ENCODE data around the gene TWNK. TPM values are rescaled to one million over a fixed set of nuclear protein-coding genes. Genes with fewer than 3 reads are reported as not detected.
"Not testable (repeated sequence)": the region's sequence is repeated elsewhere in the genome, so short reads cannot be mapped to it uniquely, and the experiment has no call there.

TWNK gene
- total RNA-seq, 1 donor from 2014 or later, result 7.7 TPM

GRCh38 chr10:100975397-100975796 is 11.9 kb upstream of the TWNK start:
- not testable (repeated sequence) for DNase-seq

DNA sequence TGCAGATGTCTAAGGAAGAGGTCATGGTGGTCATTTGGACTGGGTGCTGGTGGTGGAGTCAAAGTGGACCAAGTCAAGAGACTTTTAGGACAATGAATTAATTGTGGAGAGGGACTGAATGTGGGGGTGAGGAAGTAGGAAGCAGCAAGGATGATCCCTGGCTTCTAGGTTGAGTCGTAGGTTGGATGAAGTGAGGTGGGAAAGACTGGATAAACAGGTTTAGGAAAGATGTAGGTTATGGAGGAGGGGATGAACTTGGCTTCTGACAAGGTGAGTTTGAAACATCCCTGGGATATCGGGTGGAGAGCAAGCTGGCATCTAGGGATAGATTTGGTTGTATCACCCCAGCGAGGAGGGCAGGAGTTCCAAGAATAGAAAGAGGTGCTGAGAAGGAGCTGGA is 10.4 kb upstream of the TWNK start:
- no peak for DNase-seq

DNA sequence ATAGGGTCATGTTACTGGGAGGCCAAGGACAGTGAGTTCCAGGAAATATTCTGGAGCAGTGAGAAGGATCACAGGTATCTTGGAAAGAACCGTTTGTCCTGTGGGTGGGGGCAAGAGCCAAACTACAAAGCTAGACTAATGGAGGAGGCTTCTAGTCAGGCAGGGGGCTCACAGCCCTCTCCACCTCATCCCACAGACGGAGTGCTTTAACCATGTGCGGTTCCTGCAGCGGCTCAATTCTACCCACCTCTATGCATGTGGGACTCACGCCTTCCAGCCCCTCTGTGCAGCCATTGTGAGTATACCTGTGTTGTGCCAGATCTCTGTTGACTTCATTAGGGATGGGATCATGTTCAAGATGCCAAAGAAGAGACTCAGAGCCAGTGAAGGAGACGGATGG is 9.9 kb upstream of the TWNK start:
- no peak for DNase-seq

DNA sequence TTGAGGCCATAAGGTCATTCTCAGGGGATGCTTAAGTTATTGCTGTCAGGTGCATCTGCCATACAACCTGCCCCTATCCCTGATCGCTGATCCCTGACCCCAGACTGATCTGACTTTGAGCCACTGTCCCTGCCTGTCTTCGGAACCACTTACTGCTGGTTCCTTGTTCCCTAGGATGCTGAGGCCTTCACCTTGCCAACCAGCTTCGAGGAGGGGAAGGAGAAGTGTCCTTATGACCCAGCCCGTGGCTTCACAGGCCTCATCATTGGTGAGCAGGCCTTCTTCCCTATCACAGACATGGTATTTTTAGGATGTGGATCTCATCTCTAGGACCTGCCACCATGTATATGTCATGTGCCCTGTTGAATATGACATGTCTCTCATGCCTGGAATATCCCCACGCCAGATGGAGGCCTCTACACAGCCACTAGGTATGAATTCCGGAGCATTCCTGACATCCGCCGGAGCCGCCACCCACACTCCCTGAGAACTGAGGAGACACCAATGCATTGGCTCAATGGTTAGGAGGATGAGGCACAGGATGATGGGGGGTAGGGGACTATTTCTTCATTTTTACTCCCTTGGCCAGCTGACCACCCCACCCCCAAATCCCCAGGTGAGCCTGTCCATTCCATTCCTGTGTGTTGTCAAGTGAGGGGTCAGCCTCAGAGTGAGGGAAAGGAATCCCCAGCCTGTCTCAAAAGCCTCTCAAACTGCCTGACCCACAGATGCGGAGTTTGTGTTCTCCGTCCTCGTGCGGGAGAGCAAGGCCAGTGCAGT is 9.0 kb upstream of the TWNK start:
- no peak for DNase-seq

DNA sequence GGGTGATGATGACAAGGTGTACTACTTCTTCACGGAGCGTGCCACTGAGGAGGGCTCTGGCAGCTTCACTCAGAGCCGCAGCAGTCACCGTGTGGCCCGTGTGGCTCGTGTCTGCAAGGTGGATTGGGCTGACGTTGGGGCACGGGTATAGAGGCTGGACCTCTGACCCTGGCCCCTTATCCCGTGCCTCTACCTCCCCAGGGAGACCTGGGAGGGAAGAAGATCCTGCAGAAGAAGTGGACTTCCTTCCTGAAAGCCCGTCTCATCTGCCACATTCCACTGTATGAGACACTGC is 8.5 kb upstream of the TWNK start:
- no peak for DNase-seq

GRCh38 chr10:100979791-100980272 is 7.5 kb upstream of the TWNK start:
- no peak for DNase-seq

GRCh38 chr10:100980311-100980710 is 7.0 kb upstream of the TWNK start:
- DNase-seq, result no peak

GRCh38 chr10:100980711-100981110 is 6.6 kb upstream of the TWNK start:
- no peak for DNase-seq

DNA sequence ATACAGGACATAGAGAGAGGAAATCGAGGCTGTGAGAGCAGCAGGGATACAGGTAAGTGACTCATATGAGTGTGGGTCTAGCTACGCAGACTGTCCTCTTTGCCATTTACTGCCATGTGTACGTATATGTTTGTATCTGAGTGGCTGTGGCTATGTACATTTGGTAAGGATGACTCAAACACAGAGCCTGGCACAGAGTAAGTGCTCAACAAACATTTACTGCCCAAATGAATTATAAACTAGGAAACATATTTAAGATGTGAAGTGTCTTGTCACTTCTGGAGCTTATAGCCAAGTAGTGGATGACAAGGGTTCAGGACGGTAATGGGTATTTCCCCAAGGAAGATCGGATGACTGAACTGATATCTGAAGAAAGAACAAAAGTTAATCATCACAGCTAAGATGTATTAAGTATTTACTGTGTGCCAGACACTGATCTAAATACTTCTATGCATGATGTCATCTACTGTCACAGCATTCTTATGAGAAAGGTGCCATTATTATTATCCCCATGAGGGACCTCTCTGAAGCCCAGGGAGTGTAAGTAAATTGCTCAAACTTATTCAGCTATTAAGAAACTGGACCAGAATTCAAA is 6.1 kb upstream of the TWNK start:
- no peak for DNase-seq

DNA sequence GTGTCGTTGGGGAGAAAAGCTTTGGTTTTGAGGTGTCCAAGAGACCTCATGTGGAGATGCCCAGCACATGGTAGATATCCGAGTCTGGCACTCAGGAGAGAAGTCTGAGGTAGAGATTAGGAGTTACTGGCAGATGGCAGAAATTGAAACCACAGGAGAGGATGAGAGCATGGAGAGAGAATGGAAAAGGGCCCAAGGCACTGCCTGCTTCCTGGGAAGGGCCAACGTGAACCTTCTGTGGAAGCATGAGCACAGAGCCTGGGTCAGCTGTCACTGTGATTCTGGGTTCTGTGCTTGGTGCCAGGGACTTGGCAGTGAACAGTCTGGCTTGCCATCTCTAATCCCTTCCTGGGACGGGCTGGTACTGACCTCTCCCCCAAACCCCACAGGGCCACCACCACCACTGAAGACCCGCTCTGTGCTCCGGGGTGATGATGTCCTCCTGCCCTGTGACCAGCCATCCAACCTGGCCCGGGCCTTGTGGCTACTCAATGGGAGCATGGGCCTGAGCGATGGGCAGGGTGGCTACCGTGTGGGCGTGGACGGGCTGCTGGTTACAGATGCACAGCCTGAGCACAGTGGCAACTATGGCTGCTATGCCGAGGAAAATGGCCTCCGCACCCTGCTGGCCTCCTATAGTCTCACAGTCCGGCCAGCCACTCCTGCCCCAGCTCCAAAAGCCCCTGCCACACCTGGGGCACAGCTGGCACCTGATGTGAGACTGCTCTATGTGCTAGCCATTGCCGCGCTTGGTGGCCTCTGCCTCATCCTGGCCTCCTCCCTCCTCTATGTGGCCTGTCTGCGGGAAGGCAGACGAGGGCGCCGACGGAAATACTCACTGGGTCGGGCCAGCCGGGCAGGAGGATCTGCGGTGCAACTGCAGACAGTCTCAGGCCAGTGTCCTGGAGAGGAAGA is 4.2 kb upstream of the TWNK start:
- DNase-seq, result no peak

DNA sequence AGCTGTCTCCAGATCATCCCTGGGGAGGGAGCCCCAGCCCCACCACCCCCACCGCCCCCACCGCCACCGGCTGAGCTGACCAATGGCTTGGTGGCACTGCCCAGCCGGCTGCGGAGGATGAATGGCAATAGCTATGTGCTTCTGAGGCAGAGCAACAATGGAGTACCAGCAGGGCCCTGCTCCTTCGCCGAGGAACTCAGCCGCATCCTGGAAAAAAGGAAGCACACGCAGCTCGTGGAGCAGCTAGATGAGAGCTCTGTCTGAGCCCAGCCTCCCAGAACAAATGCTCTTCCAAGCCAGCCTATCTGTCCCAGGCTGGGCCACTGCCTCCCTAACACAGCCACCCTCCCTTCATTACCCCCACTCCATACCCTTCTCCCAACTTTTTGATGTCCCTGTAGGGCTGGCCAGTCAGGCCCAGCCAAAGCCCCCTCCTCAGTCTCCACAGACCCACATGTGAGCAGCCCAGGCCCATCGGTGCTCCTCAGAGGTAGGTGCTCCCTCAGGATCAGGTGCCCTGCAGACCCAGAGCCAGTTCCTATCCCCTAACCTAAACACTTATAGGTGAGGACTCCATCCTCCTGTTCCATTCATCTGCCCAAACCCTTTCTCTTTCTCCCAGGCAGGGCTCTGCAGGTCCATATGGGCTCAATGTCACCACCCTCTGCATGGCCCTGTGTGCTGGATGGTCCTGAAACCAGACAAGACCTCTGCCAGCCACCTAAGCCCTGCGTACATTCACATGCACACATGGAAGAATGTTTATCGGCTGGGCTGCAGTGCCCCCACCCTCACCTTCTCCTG is 3.3 kb upstream of the TWNK start:
- DNase-seq, result no peak

GRCh38 chr10:100984672-100985177 is 2.6 kb upstream of the TWNK start:
- no peak for DNase-seq

DNA sequence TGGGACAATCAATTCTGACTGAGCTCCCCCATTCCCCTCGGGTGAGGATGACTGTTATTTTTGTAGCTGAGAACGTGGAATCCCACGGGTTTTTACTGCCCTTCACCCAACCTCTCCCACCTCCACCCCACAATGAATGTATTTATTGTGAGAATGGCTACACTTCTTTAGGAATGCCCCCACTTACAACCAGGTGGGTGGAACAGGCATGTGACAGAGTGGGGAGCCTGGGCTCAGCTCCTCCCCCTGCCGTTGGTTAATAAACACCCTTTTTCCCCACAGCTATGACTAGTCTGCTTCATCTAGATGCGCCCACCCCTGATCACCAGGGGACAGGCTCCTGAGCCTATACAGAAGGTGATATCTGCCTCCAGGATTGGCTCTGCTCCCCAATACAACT is 2.0 kb upstream of the TWNK start:
- DNase-seq, result no peak

GRCh38 chr10:100986623-100986951 is 756 bp upstream of the TWNK start:
- DNase-seq, result no peak

DNA sequence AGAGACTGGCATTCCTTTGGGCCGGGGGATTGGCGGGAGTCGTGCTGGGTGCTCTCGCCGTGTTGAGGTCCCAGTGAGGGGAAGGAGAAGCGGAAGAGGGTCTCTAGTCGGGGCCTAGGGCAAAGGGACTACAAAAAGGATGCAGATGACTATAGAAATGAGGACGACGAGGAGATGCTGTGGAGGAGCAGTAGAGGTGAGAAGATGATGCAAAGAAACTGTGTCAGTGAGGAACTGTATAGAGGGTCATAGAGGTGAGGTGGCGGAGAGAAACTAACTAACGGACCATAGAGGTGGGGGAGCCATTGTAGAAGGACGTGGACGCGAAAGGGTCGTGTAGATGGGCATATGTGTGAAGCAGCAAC is 324 bp downstream of the TWNK start:
- no peak for DNase-seq

DNA sequence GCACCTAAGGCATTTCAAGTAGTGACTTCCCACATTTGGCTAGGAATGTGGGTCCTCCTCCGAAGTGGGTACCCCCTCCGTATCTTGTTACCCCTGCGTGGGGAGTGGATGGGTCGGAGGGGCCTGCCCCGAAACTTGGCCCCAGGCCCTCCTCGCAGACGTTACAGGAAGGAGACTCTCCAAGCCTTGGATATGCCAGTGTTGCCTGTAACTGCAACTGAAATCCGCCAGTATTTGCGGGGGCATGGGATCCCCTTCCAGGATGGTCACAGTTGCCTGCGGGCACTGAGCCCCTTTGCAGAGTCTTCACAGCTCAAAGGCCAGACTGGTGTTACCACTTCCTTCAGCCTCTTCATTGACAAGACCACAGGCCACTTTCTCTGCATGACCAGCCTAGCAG is 823 bp downstream of the TWNK start:
- no peak for DNase-seq

GRCh38 chr10:100989088-100989487 is 1.7 kb downstream of the TWNK start:
- DNase-seq, result no peak

GRCh38 chr10:100993986-100994708 is 6.8 kb downstream of the TWNK start:
- peak; percentile 72 for DNase-seq

DNA sequence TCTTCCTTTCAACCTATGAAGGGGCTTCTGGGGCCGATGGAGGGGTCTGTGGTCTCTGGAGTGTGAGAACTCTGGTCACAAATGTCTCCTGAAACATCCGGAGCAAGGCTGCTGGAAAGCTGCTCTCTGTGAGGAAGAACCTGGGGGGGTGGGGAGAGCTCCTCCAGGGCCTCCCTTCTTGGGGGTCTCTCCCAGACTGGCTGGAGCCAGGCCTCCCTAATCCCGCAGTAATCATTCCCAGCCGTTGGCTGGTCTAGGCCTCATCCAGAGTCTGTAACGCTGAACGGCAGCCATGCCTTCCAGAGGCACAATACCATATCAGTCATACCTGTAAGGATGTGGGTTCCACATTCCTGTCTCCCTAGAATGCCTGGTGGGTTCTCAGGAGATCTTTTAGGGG is 7.8 kb downstream of the TWNK start:
- no peak for DNase-seq

- peak; percentile 37 for DNase-seq
Observed at GRCh38 chr10:100996678-100997359, 9.5 kb downstream of the TWNK start.
